Measurements from ENCODE around the gene CEACAM1.

Gene CEACAM1

GRCh38 chr19:42467183-42467760 is 61.0 kb downstream of the CEACAM1 start:
- DNase-seq (ENCODE audit: low read depth in 1 of 2, low spot score in 1 of 2): no peak
- Histone ChIP-seq H3K27me3 (ENCODE audit: insufficient read depth, poor library complexity, severe bottlenecking) (no peaks in the 10 kb centered on the region), H3K4me3 (replicated peaks; ENCODE audit: insufficient read depth, low read length) (no peak overlapping the region), H3K27ac (replicated peaks) (no peak overlapping the region)
- TF ChIP-seq, protein P1, sequence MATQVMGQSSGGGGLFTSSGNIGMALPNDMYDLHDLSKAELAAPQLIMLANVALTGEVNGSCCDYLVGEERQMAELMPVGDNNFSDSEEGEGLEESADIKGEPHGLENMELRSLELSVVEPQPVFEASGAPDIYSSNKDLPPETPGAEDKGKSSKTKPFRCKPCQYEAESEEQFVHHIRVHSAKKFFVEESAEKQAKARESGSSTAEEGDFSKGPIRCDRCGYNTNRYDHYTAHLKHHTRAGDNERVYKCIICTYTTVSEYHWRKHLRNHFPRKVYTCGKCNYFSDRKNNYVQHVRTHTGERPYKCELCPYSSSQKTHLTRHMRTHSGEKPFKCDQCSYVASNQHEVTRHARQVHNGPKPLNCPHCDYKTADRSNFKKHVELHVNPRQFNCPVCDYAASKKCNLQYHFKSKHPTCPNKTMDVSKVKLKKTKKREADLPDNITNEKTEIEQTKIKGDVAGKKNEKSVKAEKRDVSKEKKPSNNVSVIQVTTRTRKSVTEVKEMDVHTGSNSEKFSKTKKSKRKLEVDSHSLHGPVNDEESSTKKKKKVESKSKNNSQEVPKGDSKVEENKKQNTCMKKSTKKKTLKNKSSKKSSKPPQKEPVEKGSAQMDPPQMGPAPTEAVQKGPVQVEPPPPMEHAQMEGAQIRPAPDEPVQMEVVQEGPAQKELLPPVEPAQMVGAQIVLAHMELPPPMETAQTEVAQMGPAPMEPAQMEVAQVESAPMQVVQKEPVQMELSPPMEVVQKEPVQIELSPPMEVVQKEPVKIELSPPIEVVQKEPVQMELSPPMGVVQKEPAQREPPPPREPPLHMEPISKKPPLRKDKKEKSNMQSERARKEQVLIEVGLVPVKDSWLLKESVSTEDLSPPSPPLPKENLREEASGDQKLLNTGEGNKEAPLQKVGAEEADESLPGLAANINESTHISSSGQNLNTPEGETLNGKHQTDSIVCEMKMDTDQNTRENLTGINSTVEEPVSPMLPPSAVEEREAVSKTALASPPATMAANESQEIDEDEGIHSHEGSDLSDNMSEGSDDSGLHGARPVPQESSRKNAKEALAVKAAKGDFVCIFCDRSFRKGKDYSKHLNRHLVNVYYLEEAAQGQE (IDR thresholded peaks at IDR 0.05; ENCODE audit: insufficient replicate concordance, low read depth): no peak
- TF ChIP-seq SPI1 (IDR thresholded peaks at IDR 0.05; ENCODE audit: borderline replicate concordance, low read depth): peak; percentile 38; the same call in 1 of the 2 replicates

- DNase-seq (ENCODE audit: low read depth in 1 of 2, low spot score in 1 of 2): no peak
- Histone ChIP-seq H3K27me3 (ENCODE audit: insufficient read depth, poor library complexity, severe bottlenecking) (no peaks in the 10 kb centered on the region), H3K27ac (replicated peaks) (no peak overlapping the region), H3K4me3 (replicated peaks; ENCODE audit: insufficient read depth, low read length) (no peak overlapping the region)
- TF ChIP-seq, protein P2, sequence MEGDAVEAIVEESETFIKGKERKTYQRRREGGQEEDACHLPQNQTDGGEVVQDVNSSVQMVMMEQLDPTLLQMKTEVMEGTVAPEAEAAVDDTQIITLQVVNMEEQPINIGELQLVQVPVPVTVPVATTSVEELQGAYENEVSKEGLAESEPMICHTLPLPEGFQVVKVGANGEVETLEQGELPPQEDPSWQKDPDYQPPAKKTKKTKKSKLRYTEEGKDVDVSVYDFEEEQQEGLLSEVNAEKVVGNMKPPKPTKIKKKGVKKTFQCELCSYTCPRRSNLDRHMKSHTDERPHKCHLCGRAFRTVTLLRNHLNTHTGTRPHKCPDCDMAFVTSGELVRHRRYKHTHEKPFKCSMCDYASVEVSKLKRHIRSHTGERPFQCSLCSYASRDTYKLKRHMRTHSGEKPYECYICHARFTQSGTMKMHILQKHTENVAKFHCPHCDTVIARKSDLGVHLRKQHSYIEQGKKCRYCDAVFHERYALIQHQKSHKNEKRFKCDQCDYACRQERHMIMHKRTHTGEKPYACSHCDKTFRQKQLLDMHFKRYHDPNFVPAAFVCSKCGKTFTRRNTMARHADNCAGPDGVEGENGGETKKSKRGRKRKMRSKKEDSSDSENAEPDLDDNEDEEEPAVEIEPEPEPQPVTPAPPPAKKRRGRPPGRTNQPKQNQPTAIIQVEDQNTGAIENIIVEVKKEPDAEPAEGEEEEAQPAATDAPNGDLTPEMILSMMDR (IDR thresholded peaks at IDR 0.05; ENCODE audit: insufficient read depth, low read length): no peak
- TF ChIP-seq POLR2AphosphoS5 (IDR thresholded peaks at IDR 0.05; ENCODE audit: low read depth): no peak
- TF ChIP-seq, protein P1 (IDR thresholded peaks at IDR 0.05; ENCODE audit: insufficient replicate concordance, low read depth): no peak
- no peak for TF ChIP-seq GABPA (IDR thresholded peaks at IDR 0.05; ENCODE audit: low read depth)
- TF ChIP-seq SPI1 (IDR thresholded peaks at IDR 0.05; ENCODE audit: borderline replicate concordance, low read depth): no peak
These were observed 61.6 kb downstream of the CEACAM1 start for GRCh38 chr19:42466521-42467182.

GRCh38 chr19:42465827-42466280 is 62.4 kb downstream of the CEACAM1 start:
- no peak for DNase-seq (ENCODE audit: low read depth in 1 of 2, low spot score in 1 of 2)
- Histone ChIP-seq H3K27ac (replicated peaks) (no peak overlapping the region), H3K27me3 (ENCODE audit: insufficient read depth, poor library complexity, severe bottlenecking) (no peaks in the 10 kb centered on the region), H3K4me3 (replicated peaks; ENCODE audit: insufficient read depth, low read length) (no peak overlapping the region)
- TF ChIP-seq SPI1 (IDR thresholded peaks at IDR 0.05; ENCODE audit: borderline replicate concordance, low read depth) (no peak), GABPA (IDR thresholded peaks at IDR 0.05; ENCODE audit: low read depth) (no peak), POLR2AphosphoS5 (IDR thresholded peaks at IDR 0.05; ENCODE audit: low read depth) (no peak)
- TF ChIP-seq, protein P2 (IDR thresholded peaks at IDR 0.05; ENCODE audit: insufficient read depth, low read length): no peak
- TF ChIP-seq, protein P1 (IDR thresholded peaks at IDR 0.05; ENCODE audit: insufficient replicate concordance, low read depth): no peak
